Retinal pigment epithelial cell (primary cell): Measurements from ENCODE around the gene NEDD4L.
A peak's percentile ranks its signal among the peaks of the same experiment; 100 is the strongest.

Experiments used
- DNase-seq: peaks from one replicate; pipeline ENCODE4 v3.0.0-alpha.2; 2010; ENCODE audit warnings: low read depth
- H3K4me3 ChIP-seq: 2 replicates; pipeline ENCODE4 v1.5.1; 2011; ENCODE audit warnings: mild to moderate bottlenecking, low read length, control low read depth, moderate library complexity
- CTCF ChIP-seq: conservative IDR thresholded peaks from 2 replicates; pipeline ENCODE4 v1.5.1; 2011; ENCODE audit warnings: low read depth, low read length, control low read depth, inconsistent platforms

NEDD4L gene

GRCh38 chr18:58438161-58438957, 394.3 kb downstream of the NEDD4L start:
- H3K4me3 ChIP-seq: peak overlapping the region; percentile 13
- DNase-seq: peak; percentile 29
- no peak for TF ChIP-seq CTCF

DNA sequence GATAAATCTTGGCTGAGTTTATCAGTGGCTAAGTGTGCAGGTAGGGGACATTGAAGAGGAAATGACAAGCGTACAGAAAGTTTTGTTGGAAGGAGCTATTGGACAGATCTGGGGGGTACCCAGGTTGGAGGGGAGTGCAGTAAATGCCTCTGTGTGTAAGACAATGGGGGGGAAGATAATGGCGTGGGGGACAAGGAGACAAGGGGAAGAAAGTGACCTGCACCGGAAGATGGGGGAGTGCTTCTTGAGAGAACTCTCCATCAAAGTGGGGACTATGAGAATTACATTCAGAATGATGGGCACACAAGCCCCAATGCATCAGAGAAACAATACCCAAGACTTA, 394.9 kb downstream of the NEDD4L start:
- DNase-seq: no peak
- no peak overlapping the region for H3K4me3 ChIP-seq
- no peak for TF ChIP-seq CTCF

DNA sequence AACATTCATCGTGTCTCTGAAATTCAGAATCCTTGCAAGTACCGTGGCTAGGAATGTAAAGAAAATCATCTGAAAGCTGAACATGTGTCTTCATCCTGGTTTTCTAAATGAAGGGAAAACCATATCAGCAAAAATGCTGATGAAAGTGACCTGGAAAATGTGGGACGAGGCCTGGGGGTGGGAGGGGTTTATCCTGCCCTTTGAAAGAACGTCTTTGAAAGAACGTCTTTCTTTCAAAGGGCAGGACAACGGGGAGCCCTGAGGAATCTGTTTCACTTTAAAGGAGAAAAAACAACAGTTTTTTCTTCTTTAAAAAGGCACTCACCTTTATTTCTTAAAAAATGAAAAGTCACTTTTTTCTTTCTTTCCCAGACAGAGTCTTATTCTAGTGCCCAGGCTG, 399.6 kb downstream of the NEDD4L start:
- no peak overlapping the region for H3K4me3 ChIP-seq
- TF ChIP-seq CTCF: no peak
- no peak for DNase-seq

- DNase-seq: no peak
- no peak for TF ChIP-seq CTCF
- no peak overlapping the region for H3K4me3 ChIP-seq
Measured at GRCh38 chr18:58446391-58447060, 402.5 kb downstream of the NEDD4L start.

GRCh38 chr18:58447402-58448095, 403.5 kb downstream of the NEDD4L start:
- DNase-seq: no peak
- TF ChIP-seq CTCF: no peak
- no peak overlapping the region for H3K4me3 ChIP-seq

GRCh38 chr18:58449464-58449863, 405.4 kb downstream of the NEDD4L start:
- TF ChIP-seq CTCF: no peak
- DNase-seq: no peak
- H3K4me3 ChIP-seq: no peak overlapping the region
